CD14-positive monocyte (primary cell): Measurements from ENCODE around the gene ASMTL. TPM values are rescaled to one million over a fixed set of nuclear protein-coding genes. Genes with fewer than 3 reads are reported as not detected.

ENCODE experiments used
- DNase-seq, 3 donors: peaks; one replicate each; pipeline ENCODE4 v3.0.0-alpha.2; 2011 to 2022
- H2AFZ ChIP-seq: 2 replicates; pipeline ENCODE4 v1.6.0; 2012; ENCODE audit warnings: mild to moderate bottlenecking, low read depth, low read length, inconsistent platforms; ENCODE audit not compliant: insufficient read depth, poor library complexity, severe bottlenecking
- H3K27ac ChIP-seq, 2 donors: 1 replicate in 1 of 2; 2 replicates in 1 of 2; pipeline ENCODE4 v1.5.1; 2012 to 2013; ENCODE audit warnings: low read length in 2 of 2, control low read depth in 1 of 2, inconsistent platforms in 1 of 2, low read depth in 1 of 2, mild to moderate bottlenecking in 1 of 2
- H3K27me3 ChIP-seq, 2 donors: one replicate each; pipeline versions ENCODE4 v1.6.0 to v1.6.1; 2011 to 2013; ENCODE audit warnings: low read length in 2 of 2; ENCODE audit not compliant: control insufficient read depth in 2 of 2, insufficient read depth in 2 of 2
- H3K36me3 ChIP-seq, 2 donors: replicated peaks in 1 of 2; 1 replicate in 1 of 2; 2 replicates in 1 of 2; pipeline versions ENCODE4 v1.5.1 to v1.6.1; 2012 to 2013; ENCODE audit warnings: low read length in 2 of 2, control low read depth in 1 of 2, inconsistent platforms in 1 of 2, mild to moderate bottlenecking in 1 of 2; ENCODE audit not compliant: insufficient read depth in 2 of 2, control insufficient read depth in 1 of 2
- H3K4me1 ChIP-seq, 2 donors: 1 replicate in 1 of 2; 2 replicates in 1 of 2; pipeline versions ENCODE4 v1.5.1 to v1.6.1; 2012 to 2013; ENCODE audit warnings: low read length in 2 of 2, control low read depth in 1 of 2, inconsistent platforms in 1 of 2, mild to moderate bottlenecking in 1 of 2, moderate library complexity in 1 of 2; ENCODE audit not compliant: insufficient read depth in 2 of 2, control insufficient read depth in 1 of 2
- H3K4me2 ChIP-seq: replicated peaks from 2 replicates; pipeline ENCODE3; 2012; ENCODE audit warnings: low read length, moderate library complexity, mild to moderate bottlenecking; ENCODE audit not compliant: poor library complexity, severe bottlenecking; ENCODE audit errors: extremely low read depth
- H3K4me3 ChIP-seq, 3 experiments: fragments of 200-600 bp in 1 of 3; sonication (generic) in 1 of 3; replicated peaks in 1 of 3; 1 replicate in 2 of 3; 2 replicates in 1 of 3; pipeline ENCODE4 v1.5.1; 2011 to 2013; ENCODE audit warnings: low read length in 3 of 3, mild to moderate bottlenecking in 3 of 3, control low read depth in 2 of 3, low read depth in 2 of 3, inconsistent platforms in 1 of 3, moderate library complexity in 1 of 3
- H3K79me2 ChIP-seq: 2 replicates; pipeline ENCODE4 v1.6.0; 2012; ENCODE audit warnings: mild to moderate bottlenecking, control low read depth, inconsistent platforms, low read length, moderate library complexity; ENCODE audit not compliant: insufficient read depth
- H3K9ac ChIP-seq: 2 replicates; pipeline ENCODE4 v1.6.0; 2017; ENCODE audit warnings: low read length, mild to moderate bottlenecking; ENCODE audit not compliant: insufficient read depth, poor library complexity, severe bottlenecking
- H3K9me3 ChIP-seq, 2 donors: replicated peaks in 1 of 2; 1 replicate in 1 of 2; 2 replicates in 1 of 2; pipeline versions ENCODE4 v1.5.1 to v1.6.1; 2012 to 2013; ENCODE audit warnings: low read length in 2 of 2, control low read depth in 1 of 2; ENCODE audit not compliant: control insufficient read depth in 1 of 2, insufficient read depth in 1 of 2
- H4K20me1 ChIP-seq: 2 replicates; pipeline ENCODE4 v1.6.0; 2012; ENCODE audit warnings: mild to moderate bottlenecking, low read length, control low read depth, moderate library complexity; ENCODE audit not compliant: insufficient read depth
- H3K27ac Mint-ChIP-seq, 7 donors: one replicate each; pipeline ENCODE4 v1.8.0; 2020; ENCODE audit warnings: mild to moderate bottlenecking in 7 of 7, mixed read lengths in 7 of 7, moderate library complexity in 6 of 7, inconsistent platforms in 2 of 7
- H3K27me3 Mint-ChIP-seq, 3 donors: one replicate each; pipeline ENCODE4 v1.8.0; 2021 to 2022; ENCODE audit warnings: low read depth in 3 of 3, mild to moderate bottlenecking in 3 of 3, mixed read lengths in 3 of 3, moderate library complexity in 3 of 3, inconsistent platforms in 1 of 3
- H3K36me3 Mint-ChIP-seq, 2 donors: one replicate each; pipeline ENCODE4 v1.8.0; 2020; ENCODE audit warnings: mixed read lengths in 2 of 2, inconsistent platforms in 1 of 2, mild to moderate bottlenecking in 1 of 2
- H3K4me1 Mint-ChIP-seq: one replicate; pipeline ENCODE4 v1.8.0; 2020; ENCODE audit warnings: mild to moderate bottlenecking, mixed read lengths
- H3K4me3 Mint-ChIP-seq, 2 donors: one replicate each; pipeline ENCODE4 v1.8.0; 2020; ENCODE audit warnings: mild to moderate bottlenecking in 2 of 2, mixed read lengths in 2 of 2, moderate library complexity in 1 of 2
- H3K9me3 Mint-ChIP-seq, 7 donors: one replicate each; pipeline ENCODE4 v1.8.0; 2020 to 2022; ENCODE audit warnings: mixed read lengths in 7 of 7, mild to moderate bottlenecking in 6 of 7, moderate library complexity in 6 of 7, inconsistent platforms in 2 of 7
- CTCF ChIP-seq: fragments of 200-600 bp; IDR thresholded peaks from one replicate; pipeline ENCODE4 v1.8.0; 2022; ENCODE audit warnings: antibody characterized with exemption, mild to moderate bottlenecking
- WGBS: methylation state at CpG from one replicate; pipeline ENCODE4 v1.1.5; 2013; ENCODE audit warnings: missing lambda C conversion rate; ENCODE audit not compliant: insufficient coverage; 5-methylcytosine and 5-hydroxymethylcytosine counted together
- intact Hi-C, 2 donors: fragments of 100-400 bp; cut with micrococcal nuclease; formaldehyde crosslinking; loops; one replicate each; pipeline versions ENCODE4 v1.15.0 to v1.15.1; 2023
- polyA plus RNA-seq, 3 donors: library from polyadenylated mRNA; depleted of rRNA in 1 of 3; unstranded in 2 of 3; stranded (reverse) in 1 of 3; fragments of 300-500 nt in 2 of 3; fragments of >200 nt in 1 of 3; fragmentation: Illumina TruSeq in 2 of 3; gene quantifications; 1 replicate in 2 of 3; 2 replicates in 1 of 3; pipeline ENCODE4 v1.2.3, GENCODE V29; 2012 to 2021

The ASMTL gene
- polyA plus RNA-seq, 3 donors = 19.0 to 31.5 (median 31.0) TPM

- Histone ChIP-seq H3K79me2 (peaks cover 61% of the 10 kb centered on the region), H3K4me1 (peaks cover 10 to 18% of the 10 kb centered on the region in 2 donors)
Observed at GRCh38 chrX:1386338-1387127, 66.2 kb downstream of the ASMTL start.

More at GRCh38 chrX:1386338-1387127, 66.2 kb downstream of the ASMTL start:
- Mint-ChIP-seq H3K36me3 (peaks cover 56 to 90% of the 10 kb centered on the region in 2 donors), H3K4me3 (no peak overlapping the region), H3K4me1 (peaks cover 22% of the 10 kb centered on the region), H3K27me3 (peaks cover 0 to 2% (median 0%) of the 10 kb centered on the region in 3 donors), H3K9me3 (peaks cover 0 to under 1% (median 0%) of the 10 kb centered on the region in 7 donors), H3K27ac (peak overlapping the region in 1 of 7 donors; percentile 68)
- Histone ChIP-seq H3K9ac (no peak overlapping the region), H2AFZ (no peak overlapping the region), H4K20me1 (peaks cover 99% of the 10 kb centered on the region), H3K4me2 (no peak overlapping the region), H3K27ac (no peak overlapping the region), H3K9me3 (no peaks in the 10 kb centered on the region), H3K36me3 (peaks cover 66 to 76% of the 10 kb centered on the region in 2 donors), H3K4me3 (no peak overlapping the region), H3K27me3 (no peaks in the 10 kb centered on the region)
- WGBS = 96% methylated on average over 37 of the region's 41 CpGs
- intact Hi-C loops = loop anchor here in 1 of 2 donors (5.0 to 10.0 kb wide), 3 partner anchors 39 to 142 kb away; no protein-coding TSS in a partner anchor
- no peak for DNase-seq
- TF ChIP-seq CTCF = no peak
